ENCODE results near the gene CTSZ.

GRCh38 chr20:58953050-58953449, 54.0 kb downstream of the CTSZ start:
- no peak for TF ChIP-seq POLR2AphosphoS5 (IDR thresholded peaks at IDR 0.05)
- TF ChIP-seq CTCF (IDR thresholded peaks at IDR 0.05): no peak
- no peak for TF ChIP-seq EP300 (IDR thresholded peaks at IDR 0.05; ENCODE audit: low read depth)

Measured in transverse colon (tissue), 4 donors.